PC-3 (cell line): ENCODE measurements around the gene RBM20. TPM values are rescaled to one million over a fixed set of nuclear protein-coding genes. Genes with fewer than 3 reads are reported as not detected.

Experiments
- ATAC-seq: fragments of 200-7000 bp; cut with Tn5 transposase; 2 replicates; pipeline ENCODE4 v1.9.1; 2020; ENCODE audit warnings: mild to moderate bottlenecking, moderate library complexity
- BruUV-seq: library from RNA; stranded (reverse); fragments of 400-500 nt; replicated peaks from 2 replicates; lab custom pipeline; 2021; lab: Mats Ljungman, UMichigan
- CTCF ChIA-PET: fragments of 300-600 bp; sonication (Branson Sonifier 250); formaldehyde crosslinking; loops from one replicate; lab custom pipeline; 2022; ENCODE audit warnings: antibody characterized with exemption; lab: Charles Lee
- POLR2A ChIA-PET: fragments of 300-600 bp; sonication (Branson Sonifier 250); formaldehyde crosslinking; loops from one replicate; lab custom pipeline; 2022; ENCODE audit warnings: antibody characterized with exemption; ENCODE audit not compliant: unreplicated experiment; lab: Charles Lee
- DNase-seq: peaks from one replicate; pipeline ENCODE4 v3.0.0-alpha.2; 2015
- H2AFZ ChIP-seq: fragments of 300-600 bp; sonication (generic); 2 replicates; pipeline ENCODE4 v1.6.0; 2016; ENCODE audit warnings: antibody characterized with exemption, low read length
- H3F3A ChIP-seq: fragments of 300-600 bp; sonication (generic); one replicate; pipeline ENCODE4 v1.6.0; 2017; ENCODE audit warnings: antibody characterized with exemption, low read length, control low read depth, mild to moderate bottlenecking; ENCODE audit not compliant: unreplicated experiment
- H3K27ac ChIP-seq: fragments of 300-600 bp; sonication (generic); 2 replicates; pipeline ENCODE4 v1.5.1; 2016; ENCODE audit warnings: mild to moderate bottlenecking, low read length
- H3K27me3 ChIP-seq: fragments of 300-600 bp; sonication (generic); 2 replicates; pipeline ENCODE4 v1.6.1; 2016; ENCODE audit warnings: low read length, mixed read lengths
- H3K36me3 ChIP-seq: fragments of 300-600 bp; sonication (generic); 2 replicates; pipeline ENCODE4 v1.6.1; 2016; ENCODE audit warnings: low read depth, mixed run types, low read length, mixed read lengths
- H3K4me1 ChIP-seq: fragments of 300-600 bp; sonication (generic); 2 replicates; pipeline ENCODE4 v1.5.1; 2016; ENCODE audit warnings: low read length; ENCODE audit not compliant: insufficient read depth
- H3K4me2 ChIP-seq: fragments of 300-600 bp; sonication (generic); 2 replicates; pipeline ENCODE4 v1.6.0; 2016; ENCODE audit warnings: low read length
- H3K4me3 ChIP-seq: fragments of 300-600 bp; sonication (generic); 2 replicates; pipeline ENCODE4 v1.5.1; 2016; ENCODE audit warnings: mild to moderate bottlenecking, low read length, mixed read lengths
- H3K79me2 ChIP-seq: fragments of 300-600 bp; sonication (generic); 2 replicates; pipeline ENCODE4 v1.6.1; 2017; ENCODE audit warnings: low read length, mixed read lengths
- H3K9ac ChIP-seq: fragments of 300-600 bp; sonication (generic); 2 replicates; pipeline ENCODE4 v1.6.0; 2016; ENCODE audit warnings: mild to moderate bottlenecking, low read length
- H3K9me2 ChIP-seq: fragments of 300-600 bp; sonication (generic); replicated peaks from 2 replicates; pipeline ENCODE4 v1.6.1; 2016; ENCODE audit warnings: mixed run types, low read length, mixed read lengths
- H3K9me3 ChIP-seq: fragments of 300-600 bp; sonication (generic); 2 replicates; pipeline ENCODE4 v1.6.1; 2016; ENCODE audit warnings: low read length, mixed read lengths
- H4K20me1 ChIP-seq: fragments of 300-600 bp; sonication (generic); 2 replicates; pipeline ENCODE4 v1.6.1; 2016; ENCODE audit warnings: low read length, mixed read lengths
- EZH2 ChIP-seq: fragments of 300-600 bp; sonication (generic); IDR thresholded peaks from one replicate; pipeline ENCODE4 v1.6.1; 2017; ENCODE audit warnings: antibody characterized with exemption, mild to moderate bottlenecking, low read length; ENCODE audit not compliant: unreplicated experiment
- EZH2phosphoT487 ChIP-seq: fragments of 300-600 bp; sonication (generic); IDR thresholded peaks from 2 replicates; pipeline ENCODE4 v1.6.1; 2018; ENCODE audit warnings: mild to moderate bottlenecking, antibody characterized with exemption, low read length, borderline replicate concordance
- intact Hi-C: fragments of 100-400 bp; cut with micrococcal nuclease; formaldehyde crosslinking; loops from 2 replicates; pipeline ENCODE4 v1.9.0; 2023
- total RNA-seq: library from RNA; depleted of rRNA; stranded (reverse); fragments of >200 nt; gene quantifications from 2 replicates; pipeline ENCODE4 v1.2.3, GENCODE V29; 2014
- TF ChIP-seq, protein P1 (sequence below): fragments of 300-600 bp; sonication (generic); conservative IDR thresholded peaks from 2 replicates; pipeline ENCODE4 v1.5.1; 2017; ENCODE audit warnings: antibody characterized with exemption, low read depth, mild to moderate bottlenecking, low read length

The RBM20 gene
- total RNA-seq, 1 experiment from 2014 or later, result 0.40 TPM

- Histone ChIP-seq H4K20me1 (no peaks in the 10 kb centered on the region), H3K27me3 (no peaks in the 10 kb centered on the region), H3K4me1 (no peaks in the 10 kb centered on the region; the same call in 1 of the 2 replicates), H3K27ac (no peak overlapping the region), H3K4me3 (no peak overlapping the region), H3K9ac (no peak overlapping the region), H3F3A (no peaks in the 10 kb centered on the region), H3K4me2 (no peak overlapping the region), H2AFZ (no peak overlapping the region), H3K9me3 (no peaks in the 10 kb centered on the region), H3K36me3 (no peaks in the 10 kb centered on the region), H3K9me2 (no peaks in the 10 kb centered on the region), H3K79me2 (no peaks in the 10 kb centered on the region)
- DNase-seq, result no peak
- no TSS peak for BruUV-seq
- CTCF ChIA-PET, result no interaction called here
- intact Hi-C loops, result loop anchor here (5.0 kb wide), 1 partner anchor 55 kb away; no protein-coding TSS in a partner anchor
- POLR2A ChIA-PET, result interaction anchor here (0.8 kb wide), 1 partner anchor 116 kb away, joined by 3 read pairs; the partner anchor contains the start of genes BBIP1 and SHOC2
- ATAC-seq, result no peak
- TF ChIP-seq, protein P1, sequence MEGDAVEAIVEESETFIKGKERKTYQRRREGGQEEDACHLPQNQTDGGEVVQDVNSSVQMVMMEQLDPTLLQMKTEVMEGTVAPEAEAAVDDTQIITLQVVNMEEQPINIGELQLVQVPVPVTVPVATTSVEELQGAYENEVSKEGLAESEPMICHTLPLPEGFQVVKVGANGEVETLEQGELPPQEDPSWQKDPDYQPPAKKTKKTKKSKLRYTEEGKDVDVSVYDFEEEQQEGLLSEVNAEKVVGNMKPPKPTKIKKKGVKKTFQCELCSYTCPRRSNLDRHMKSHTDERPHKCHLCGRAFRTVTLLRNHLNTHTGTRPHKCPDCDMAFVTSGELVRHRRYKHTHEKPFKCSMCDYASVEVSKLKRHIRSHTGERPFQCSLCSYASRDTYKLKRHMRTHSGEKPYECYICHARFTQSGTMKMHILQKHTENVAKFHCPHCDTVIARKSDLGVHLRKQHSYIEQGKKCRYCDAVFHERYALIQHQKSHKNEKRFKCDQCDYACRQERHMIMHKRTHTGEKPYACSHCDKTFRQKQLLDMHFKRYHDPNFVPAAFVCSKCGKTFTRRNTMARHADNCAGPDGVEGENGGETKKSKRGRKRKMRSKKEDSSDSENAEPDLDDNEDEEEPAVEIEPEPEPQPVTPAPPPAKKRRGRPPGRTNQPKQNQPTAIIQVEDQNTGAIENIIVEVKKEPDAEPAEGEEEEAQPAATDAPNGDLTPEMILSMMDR, result no peak
- no peak for TF ChIP-seq EZH2
- TF ChIP-seq EZH2phosphoT487, result no peak
These were observed 158.6 kb downstream of the RBM20 start for GRCh38 chr10:110802551-110803238.

DNA sequence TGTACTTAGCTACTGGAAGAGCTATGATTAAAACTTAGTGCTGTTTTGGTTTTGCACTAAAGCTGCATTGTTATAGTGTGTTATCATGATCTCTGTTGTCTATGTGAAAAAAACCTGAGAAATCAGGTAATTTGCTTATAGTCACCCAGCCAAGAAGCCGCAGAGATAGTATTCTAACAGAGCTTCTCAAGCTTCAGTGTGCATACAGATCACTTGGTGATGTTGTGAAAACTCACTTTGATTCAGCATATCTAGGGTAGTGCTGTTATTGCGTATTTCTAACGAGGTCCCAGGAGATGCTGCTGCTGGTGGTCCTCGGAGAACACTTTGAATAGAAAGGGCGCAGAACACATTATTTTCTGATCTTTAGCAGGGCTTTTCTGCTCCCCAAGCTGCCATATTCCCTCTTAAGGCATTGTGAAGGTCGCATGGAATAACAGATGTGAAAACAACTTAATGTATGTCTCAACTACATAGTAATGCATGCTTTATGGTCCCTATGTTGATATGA, 159.2 kb downstream of the RBM20 start:
- no TSS peak for BruUV-seq
- H3K27me3 ChIP-seq, result no peaks in the 10 kb centered on the region
- H3K4me3 ChIP-seq, result no peak overlapping the region
- DNase-seq, result no peak
- no peaks in the 10 kb centered on the region for H3F3A ChIP-seq
- no peak overlapping the region for H3K27ac ChIP-seq
- H3K9ac ChIP-seq, result no peak overlapping the region
- H3K4me2 ChIP-seq, result no peak overlapping the region
- ATAC-seq, result no peak
- TF ChIP-seq, protein P1, result no peak
- no peak for TF ChIP-seq EZH2
- TF ChIP-seq EZH2phosphoT487, result no peak
- H3K9me3 ChIP-seq, result no peaks in the 10 kb centered on the region
- H3K79me2 ChIP-seq, result no peaks in the 10 kb centered on the region
- no peak overlapping the region for H2AFZ ChIP-seq
- intact Hi-C loops, result loop anchor here (5.0 kb wide), 1 partner anchor 56 kb away; no protein-coding TSS in a partner anchor
- no peaks in the 10 kb centered on the region; the same call in 1 of the 2 replicates for H3K4me1 ChIP-seq
- no peaks in the 10 kb centered on the region for H3K36me3 ChIP-seq
- ChIA-PET POLR2A (interaction anchor here (0.6 to 0.8 kb wide), 2 partner anchors 116 to 187 kb away, joined by 3 read pairs; partner anchors contain the start of genes BBIP1 and SHOC2), CTCF (interaction anchor here (0.6 kb wide), 1 partner anchor 94 kb away, joined by 3 read pairs; no protein-coding TSS in a partner anchor)
- no peaks in the 10 kb centered on the region for H3K9me2 ChIP-seq
- no peaks in the 10 kb centered on the region for H4K20me1 ChIP-seq
